Measurements from ENCODE around the gene FAM171A2. TPM values are rescaled to one million over a fixed set of nuclear protein-coding genes. Genes with fewer than 3 reads are reported as not detected.

The FAM171A2 gene
- total and polyA plus RNA-seq, 3 experiments from 2014 or later, result 0.28 to 0.35 (median 0.33) TPM

GRCh38 chr17:44387804-44388203 is 24.2 kb upstream of the FAM171A2 start:
- Mint-ChIP-seq H3K9me3 (no peaks in the 10 kb centered on the region), H3K27me3 (peaks cover 24 to 34% of the 10 kb centered on the region in 2 donors), H3K27ac (no peak overlapping the region), H3K4me1 (peaks cover 13 to 30% (median 15%) of the 10 kb centered on the region in 3 donors), H3K36me3 (no peaks in the 10 kb centered on the region), H3K4me3 (no peak overlapping the region)
- Histone ChIP-seq H3K9me3 (ENCODE audit: low read length) (no peaks in the 10 kb centered on the region), H3K27me3 (ENCODE audit: insufficient read depth, low read length, poor library complexity, severe bottlenecking) (peaks cover 8% of the 10 kb centered on the region), H3K4me3 (ENCODE audit: low read length) (no peak overlapping the region), H3K27ac (ENCODE audit: low read depth, low read length) (no peak overlapping the region), H3K36me3 (ENCODE audit: insufficient read depth, low read length) (no peaks in the 10 kb centered on the region), H3K4me1 (ENCODE audit: insufficient read depth, low read length) (peaks cover 10% of the 10 kb centered on the region)
- POLR2A ChIA-PET, result no interaction called here
- CTCF ChIA-PET, result no interaction called here
- DNase-seq, result no peak

DNA sequence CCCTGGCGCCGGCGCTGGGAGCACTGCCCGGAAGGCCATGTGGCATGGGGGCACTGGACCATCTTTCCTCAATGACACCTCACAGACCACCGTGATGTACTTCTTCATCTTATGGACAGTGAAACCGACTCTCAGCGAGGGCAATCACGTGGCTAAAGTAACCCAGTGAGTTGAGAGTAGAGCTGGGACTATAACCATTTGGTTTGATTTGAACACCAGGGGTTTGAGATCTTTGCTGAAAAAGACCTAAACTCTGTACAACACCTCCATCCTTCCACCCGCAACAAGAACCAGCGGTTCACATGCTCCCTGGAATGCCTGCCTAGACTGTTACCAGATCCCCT is 22.5 kb upstream of the FAM171A2 start:
- peaks cover 8% of the 10 kb centered on the region for H3K27me3 ChIP-seq (ENCODE audit: insufficient read depth, low read length, poor library complexity, severe bottlenecking)
- peaks cover 13 to 30% (median 15%) of the 10 kb centered on the region in 3 donors for H3K4me1 Mint-ChIP-seq
- CTCF ChIA-PET, result no interaction called here
- H3K4me3 ChIP-seq (ENCODE audit: low read length), result peak overlapping the region; percentile 61
- H3K36me3 ChIP-seq (ENCODE audit: insufficient read depth, low read length), result no peaks in the 10 kb centered on the region
- peaks cover 24 to 41% of the 10 kb centered on the region in 2 donors for H3K27me3 Mint-ChIP-seq
- no peaks in the 10 kb centered on the region for H3K9me3 Mint-ChIP-seq
- peak overlapping the region in 3 of 8 donors; percentile 30 to 66 (median 60) for H3K27ac Mint-ChIP-seq
- POLR2A ChIA-PET, result no interaction called here
- H3K9me3 ChIP-seq (ENCODE audit: low read length), result no peaks in the 10 kb centered on the region
- H3K27ac ChIP-seq (ENCODE audit: low read depth, low read length), result no peak overlapping the region
- H3K36me3 Mint-ChIP-seq, result no peaks in the 10 kb centered on the region
- no peak for DNase-seq
- peak overlapping the region; percentile 56 to 87 (median 76) for H3K4me3 Mint-ChIP-seq
- peaks cover 10% of the 10 kb centered on the region for H3K4me1 ChIP-seq (ENCODE audit: insufficient read depth, low read length)

- Mint-ChIP-seq H3K4me3 (peak overlapping the region; percentile 63 to 87 (median 76)), H3K27ac (peak overlapping the region in 2 of 8 donors; percentile 33 to 60)
- DNase-seq, result peak; percentile 68 to 81 (median 76)
Observed at GRCh38 chr17:44385287-44386181, 21.9 kb upstream of the FAM171A2 start.

DNA sequence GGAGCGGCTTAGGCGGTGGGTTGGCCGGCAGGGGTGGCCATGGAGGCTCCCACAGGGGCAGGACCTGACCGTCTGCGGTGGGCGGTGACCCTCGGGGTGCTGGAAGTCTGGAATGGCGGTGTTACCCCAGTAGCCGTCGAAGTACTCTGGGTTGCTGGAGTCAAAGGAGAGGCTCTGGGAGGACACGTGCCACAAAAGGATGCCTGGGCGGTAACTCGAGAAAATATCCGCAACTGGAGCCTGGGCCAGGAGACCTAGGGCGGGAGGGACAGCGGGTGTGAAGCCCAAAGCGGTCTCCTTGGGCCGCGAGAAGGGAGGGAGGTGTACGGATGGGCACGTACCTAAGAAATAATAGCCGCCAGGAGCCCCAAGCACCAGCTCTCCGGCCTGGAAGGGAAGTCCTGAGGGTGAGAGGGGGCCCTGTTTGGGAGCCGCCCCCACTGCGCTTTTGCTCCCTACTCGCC is 21.2 kb upstream of the FAM171A2 start:
- Histone ChIP-seq H3K36me3 (ENCODE audit: insufficient read depth, low read length) (no peaks in the 10 kb centered on the region), H3K4me3 (ENCODE audit: low read length) (peak overlapping the region; percentile 45), H3K27me3 (ENCODE audit: insufficient read depth, low read length, poor library complexity, severe bottlenecking) (peaks cover 8% of the 10 kb centered on the region), H3K9me3 (ENCODE audit: low read length) (no peaks in the 10 kb centered on the region), H3K27ac (ENCODE audit: low read depth, low read length) (no peak overlapping the region), H3K4me1 (ENCODE audit: insufficient read depth, low read length) (peaks cover 10% of the 10 kb centered on the region)
- ChIA-PET CTCF (no interaction called here), POLR2A (no interaction called here)
- peaks cover 24 to 41% of the 10 kb centered on the region in 2 donors for H3K27me3 Mint-ChIP-seq
- peaks cover 13 to 30% (median 15%) of the 10 kb centered on the region in 3 donors for H3K4me1 Mint-ChIP-seq
- peak overlapping the region; percentile 56 to 87 (median 75) for H3K4me3 Mint-ChIP-seq
- no peaks in the 10 kb centered on the region for H3K36me3 Mint-ChIP-seq
- H3K27ac Mint-ChIP-seq, result peak overlapping the region in 2 of 8 donors; percentile 33 to 37
- H3K9me3 Mint-ChIP-seq, result no peaks in the 10 kb centered on the region
- no peak for DNase-seq

More at GRCh38 chr17:44385287-44386181, 21.9 kb upstream of the FAM171A2 start:
- Histone ChIP-seq H3K36me3 (ENCODE audit: insufficient read depth, low read length) (no peaks in the 10 kb centered on the region), H3K9me3 (ENCODE audit: low read length) (no peaks in the 10 kb centered on the region), H3K4me3 (ENCODE audit: low read length) (peak overlapping the region; percentile 61), H3K4me1 (ENCODE audit: insufficient read depth, low read length) (peaks cover 10% of the 10 kb centered on the region), H3K27me3 (ENCODE audit: insufficient read depth, low read length, poor library complexity, severe bottlenecking) (peaks cover 8% of the 10 kb centered on the region), H3K27ac (ENCODE audit: low read depth, low read length) (peak overlapping the region; percentile 54)
- peaks cover 13 to 30% (median 15%) of the 10 kb centered on the region in 3 donors for H3K4me1 Mint-ChIP-seq
- H3K27me3 Mint-ChIP-seq, result peaks cover 24 to 41% of the 10 kb centered on the region in 2 donors
- CTCF ChIA-PET, result no interaction called here
- H3K36me3 Mint-ChIP-seq, result no peaks in the 10 kb centered on the region
- POLR2A ChIA-PET, result no interaction called here
- H3K9me3 Mint-ChIP-seq, result no peaks in the 10 kb centered on the region

- ChIA-PET POLR2A (no interaction called here), CTCF (no interaction called here)
- Histone ChIP-seq H3K27me3 (ENCODE audit: insufficient read depth, low read length, poor library complexity, severe bottlenecking) (peaks cover 8% of the 10 kb centered on the region), H3K4me3 (ENCODE audit: low read length) (peak overlapping the region; percentile 45), H3K9me3 (ENCODE audit: low read length) (no peaks in the 10 kb centered on the region), H3K27ac (ENCODE audit: low read depth, low read length) (no peak overlapping the region), H3K4me1 (ENCODE audit: insufficient read depth, low read length) (peaks cover 10% of the 10 kb centered on the region), H3K36me3 (ENCODE audit: insufficient read depth, low read length) (no peaks in the 10 kb centered on the region)
- peaks cover 11 to 25% (median 15%) of the 10 kb centered on the region in 3 donors for H3K4me1 Mint-ChIP-seq
- peak overlapping the region in 5 of 7 donors; percentile 58 to 82 (median 75) for H3K4me3 Mint-ChIP-seq
- H3K9me3 Mint-ChIP-seq, result no peaks in the 10 kb centered on the region
- H3K36me3 Mint-ChIP-seq, result no peaks in the 10 kb centered on the region
- H3K27ac Mint-ChIP-seq, result peak overlapping the region in 1 of 8 donors; percentile 63
- H3K27me3 Mint-ChIP-seq, result peaks cover 21 to 41% of the 10 kb centered on the region in 2 donors
- no peak for DNase-seq
Observed at GRCh38 chr17:44384281-44384822, 20.7 kb upstream of the FAM171A2 start.

DNA sequence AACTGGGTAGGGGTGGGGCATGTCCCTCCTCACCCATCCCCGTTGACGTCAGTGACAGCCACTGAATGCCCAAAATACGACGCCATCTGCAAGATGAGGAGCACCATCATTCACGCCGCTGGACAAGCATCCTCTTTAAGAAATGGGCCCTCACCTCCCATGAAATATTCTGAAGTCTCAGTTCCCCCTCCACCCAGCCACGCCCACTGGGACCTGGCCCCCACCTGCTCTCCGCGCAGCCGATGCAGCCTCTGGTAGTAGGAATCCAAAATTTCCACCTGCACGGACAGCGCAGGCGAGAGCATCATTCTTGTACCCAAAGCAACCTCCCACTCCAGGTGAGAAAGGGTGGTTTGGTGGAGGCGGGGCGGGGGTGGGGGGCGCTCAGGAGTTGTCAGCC is 20.2 kb upstream of the FAM171A2 start:
- H3K27ac Mint-ChIP-seq, result no peak overlapping the region
- Histone ChIP-seq H3K27ac (ENCODE audit: low read depth, low read length) (no peak overlapping the region), H3K27me3 (ENCODE audit: insufficient read depth, low read length, poor library complexity, severe bottlenecking) (peaks cover 8% of the 10 kb centered on the region), H3K4me3 (ENCODE audit: low read length) (no peak overlapping the region), H3K4me1 (ENCODE audit: insufficient read depth, low read length) (peaks cover 10% of the 10 kb centered on the region), H3K9me3 (ENCODE audit: low read length) (no peaks in the 10 kb centered on the region), H3K36me3 (ENCODE audit: insufficient read depth, low read length) (no peaks in the 10 kb centered on the region)
- H3K4me3 Mint-ChIP-seq, result no peak overlapping the region
- peaks cover 18 to 39% of the 10 kb centered on the region in 2 donors for H3K27me3 Mint-ChIP-seq
- no peak for DNase-seq
- no peaks in the 10 kb centered on the region for H3K9me3 Mint-ChIP-seq
- POLR2A ChIA-PET, result no interaction called here
- no peaks in the 10 kb centered on the region for H3K36me3 Mint-ChIP-seq
- H3K4me1 Mint-ChIP-seq, result peaks cover 10 to 25% (median 15%) of the 10 kb centered on the region in 3 donors
- CTCF ChIA-PET, result no interaction called here

GRCh38 chr17:44383363-44383762 is 19.7 kb upstream of the FAM171A2 start:
- Mint-ChIP-seq H3K4me3 (no peak overlapping the region), H3K27me3 (peaks cover 18 to 43% of the 10 kb centered on the region in 2 donors), H3K27ac (peak overlapping the region in 1 of 8 donors; percentile 35), H3K4me1 (peaks cover 10 to 25% (median 15%) of the 10 kb centered on the region in 3 donors), H3K9me3 (no peaks in the 10 kb centered on the region), H3K36me3 (no peaks in the 10 kb centered on the region)
- H3K27ac ChIP-seq (ENCODE audit: low read depth, low read length), result no peak overlapping the region
- H3K27me3 ChIP-seq (ENCODE audit: insufficient read depth, low read length, poor library complexity, severe bottlenecking), result peaks cover 8% of the 10 kb centered on the region
- peaks cover 10% of the 10 kb centered on the region for H3K4me1 ChIP-seq (ENCODE audit: insufficient read depth, low read length)
- CTCF ChIA-PET, result no interaction called here
- H3K36me3 ChIP-seq (ENCODE audit: insufficient read depth, low read length), result no peaks in the 10 kb centered on the region
- H3K9me3 ChIP-seq (ENCODE audit: low read length), result no peaks in the 10 kb centered on the region
- DNase-seq, result no peak
- POLR2A ChIA-PET, result no interaction called here
- H3K4me3 ChIP-seq (ENCODE audit: low read length), result no peak overlapping the region

GRCh38 chr17:44382917-44383316 is 19.3 kb upstream of the FAM171A2 start:
- H3K4me1 Mint-ChIP-seq, result peaks cover 10 to 24% (median 15%) of the 10 kb centered on the region in 3 donors
- H3K9me3 Mint-ChIP-seq, result no peaks in the 10 kb centered on the region
- no peak overlapping the region for H3K4me3 Mint-ChIP-seq
- ChIA-PET POLR2A (no interaction called here), CTCF (no interaction called here)
- H3K27me3 ChIP-seq (ENCODE audit: insufficient read depth, low read length, poor library complexity, severe bottlenecking), result peaks cover 8% of the 10 kb centered on the region
- H3K4me1 ChIP-seq (ENCODE audit: insufficient read depth, low read length), result peaks cover 10% of the 10 kb centered on the region
- no peak for DNase-seq
- peak overlapping the region in 1 of 8 donors; percentile 35 for H3K27ac Mint-ChIP-seq
- peaks cover 16 to 41% of the 10 kb centered on the region in 2 donors for H3K27me3 Mint-ChIP-seq
- no peaks in the 10 kb centered on the region for H3K36me3 Mint-ChIP-seq
- H3K9me3 ChIP-seq (ENCODE audit: low read length), result no peaks in the 10 kb centered on the region
- no peaks in the 10 kb centered on the region for H3K36me3 ChIP-seq (ENCODE audit: insufficient read depth, low read length)
- no peak overlapping the region for H3K4me3 ChIP-seq (ENCODE audit: low read length)
- no peak overlapping the region for H3K27ac ChIP-seq (ENCODE audit: low read depth, low read length)
